ENCODE results near the gene TMEM178B.

- TF ChIP-seq, protein P1, sequence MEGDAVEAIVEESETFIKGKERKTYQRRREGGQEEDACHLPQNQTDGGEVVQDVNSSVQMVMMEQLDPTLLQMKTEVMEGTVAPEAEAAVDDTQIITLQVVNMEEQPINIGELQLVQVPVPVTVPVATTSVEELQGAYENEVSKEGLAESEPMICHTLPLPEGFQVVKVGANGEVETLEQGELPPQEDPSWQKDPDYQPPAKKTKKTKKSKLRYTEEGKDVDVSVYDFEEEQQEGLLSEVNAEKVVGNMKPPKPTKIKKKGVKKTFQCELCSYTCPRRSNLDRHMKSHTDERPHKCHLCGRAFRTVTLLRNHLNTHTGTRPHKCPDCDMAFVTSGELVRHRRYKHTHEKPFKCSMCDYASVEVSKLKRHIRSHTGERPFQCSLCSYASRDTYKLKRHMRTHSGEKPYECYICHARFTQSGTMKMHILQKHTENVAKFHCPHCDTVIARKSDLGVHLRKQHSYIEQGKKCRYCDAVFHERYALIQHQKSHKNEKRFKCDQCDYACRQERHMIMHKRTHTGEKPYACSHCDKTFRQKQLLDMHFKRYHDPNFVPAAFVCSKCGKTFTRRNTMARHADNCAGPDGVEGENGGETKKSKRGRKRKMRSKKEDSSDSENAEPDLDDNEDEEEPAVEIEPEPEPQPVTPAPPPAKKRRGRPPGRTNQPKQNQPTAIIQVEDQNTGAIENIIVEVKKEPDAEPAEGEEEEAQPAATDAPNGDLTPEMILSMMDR (conservative IDR thresholded peaks at IDR 0.05 in 1 of 2, IDR thresholded peaks at IDR 0.05 in 1 of 2; ENCODE audit: extremely low read depth in 1 of 2, insufficient read depth in 1 of 2, low read depth in 1 of 2, low read length in 2 of 2): no peak
- TF ChIP-seq EZH2 (IDR thresholded peaks at IDR 0.05; ENCODE audit: borderline replicate concordance, low read length): no peak
These were observed 362.8 kb downstream of the TMEM178B start for GRCh38 chr7:141436575-141437075.
